Mammary epithelial cell (primary cell): ENCODE results near the gene INTS4.

Experiments
- CTCF ChIP-seq, 2 donors: IDR thresholded peaks in 1 of 2; conservative IDR thresholded peaks in 1 of 2; 2 replicates each; pipeline ENCODE4 v1.5.1; 2011 to 2012; ENCODE audit warnings: inconsistent platforms in 2 of 2, low read length in 2 of 2, mild to moderate bottlenecking in 2 of 2, control low read depth in 1 of 2, low read depth in 1 of 2; ENCODE audit not compliant: insufficient read depth in 1 of 2; ENCODE audit errors: extremely low read depth in 1 of 2
- EZH2 ChIP-seq: IDR thresholded peaks from 2 replicates; pipeline ENCODE4 v1.6.1; 2012; ENCODE audit warnings: low read length, inconsistent platforms, borderline replicate concordance

GRCh38 chr11:77879218-77879617 lies 115.2 kb downstream of the INTS4 start:
- TF ChIP-seq CTCF (conservative IDR thresholded peaks at IDR 0.05 in 1 of 2, IDR thresholded peaks at IDR 0.05 in 1 of 2; ENCODE audit: extremely low read depth in 1 of 2, insufficient read depth in 1 of 2, low read depth in 1 of 2, low read length in 2 of 2) (no peak), EZH2 (no peak)
